Prostate gland (tissue), 2 donors: ENCODE results near the gene PEX5. TPM values are rescaled to one million over a fixed set of nuclear protein-coding genes. Genes with fewer than 3 reads are reported as not detected.

Source experiments
- DNase-seq: peaks from one replicate; pipeline ENCODE4 v3.0.0-alpha.2; 2019; ENCODE audit warnings: low spot score
- H3K27ac ChIP-seq, 2 donors: fragments of 200-600 bp; sonication (generic); 2 replicates each; pipeline ENCODE4 v1.5.1; 2017 to 2019
- H3K27me3 ChIP-seq: fragments of 200-600 bp; sonication (generic); replicated peaks from 2 replicates; pipeline ENCODE4 v1.5.1; 2019; ENCODE audit not compliant: insufficient read depth
- H3K36me3 ChIP-seq, 2 donors: fragments of 200-600 bp; sonication (generic); 1 replicate in 1 of 2; 2 replicates in 1 of 2; pipeline versions ENCODE4 v1.5.1 to v1.8.1; 2017 to 2019
- H3K4me1 ChIP-seq: fragments of 200-600 bp; sonication (generic); replicated peaks from 2 replicates; pipeline ENCODE4 v1.5.1; 2019
- H3K4me3 ChIP-seq, 2 donors: fragments of 200-600 bp; sonication (generic); 2 replicates each; pipeline ENCODE4 v1.5.1; 2017 to 2019
- H3K9me3 ChIP-seq: fragments of 200-600 bp; sonication (generic); 2 replicates; pipeline ENCODE4 v1.5.1; 2017
- POLR2A ChIP-seq: fragments of 450-650 bp; IDR thresholded peaks from one replicate; pipeline ENCODE4 v1.6.1; 2016; ENCODE audit warnings: antibody characterized with exemption, mild to moderate bottlenecking
- POLR2AphosphoS5 ChIP-seq: sonication (generic); formaldehyde crosslinking; IDR thresholded peaks from one replicate; pipeline ENCODE4 v1.6.1; 2017; ENCODE audit warnings: antibody characterized with exemption
- WGBS: methylation state at CpG from one replicate; pipeline ENCODE4 v1.1.5; 2018; 5-methylcytosine and 5-hydroxymethylcytosine counted together
- intact Hi-C: fragments of 100-400 bp; cut with DNase I; formaldehyde crosslinking; loops from one replicate; pipeline ENCODE4 v1.14.2; 2022
- total RNA-seq, 2 donors: library from RNA; depleted of rRNA; stranded (reverse); fragments of >200 nt; gene quantifications; one replicate each; pipeline ENCODE4 v1.1.0, GENCODE V29; 2016
- TF ChIP-seq, protein P1 (sequence below), 4 experiments: fragments of 200-600 bp in 2 of 4; fragments of 450-650 bp in 2 of 4; sonication (generic) in 2 of 4; IDR thresholded peaks; 1 replicate in 3 of 4; 2 replicates in 1 of 4; pipeline ENCODE4 v1.5.1; 2016 to 2019; ENCODE audit warnings: antibody characterized with exemption in 4 of 4, mild to moderate bottlenecking in 2 of 4, moderate library complexity in 2 of 4

PEX5 gene
- 10 to 100 TPM; 26.2 to 78.6 TPM for total RNA-seq

DNA sequence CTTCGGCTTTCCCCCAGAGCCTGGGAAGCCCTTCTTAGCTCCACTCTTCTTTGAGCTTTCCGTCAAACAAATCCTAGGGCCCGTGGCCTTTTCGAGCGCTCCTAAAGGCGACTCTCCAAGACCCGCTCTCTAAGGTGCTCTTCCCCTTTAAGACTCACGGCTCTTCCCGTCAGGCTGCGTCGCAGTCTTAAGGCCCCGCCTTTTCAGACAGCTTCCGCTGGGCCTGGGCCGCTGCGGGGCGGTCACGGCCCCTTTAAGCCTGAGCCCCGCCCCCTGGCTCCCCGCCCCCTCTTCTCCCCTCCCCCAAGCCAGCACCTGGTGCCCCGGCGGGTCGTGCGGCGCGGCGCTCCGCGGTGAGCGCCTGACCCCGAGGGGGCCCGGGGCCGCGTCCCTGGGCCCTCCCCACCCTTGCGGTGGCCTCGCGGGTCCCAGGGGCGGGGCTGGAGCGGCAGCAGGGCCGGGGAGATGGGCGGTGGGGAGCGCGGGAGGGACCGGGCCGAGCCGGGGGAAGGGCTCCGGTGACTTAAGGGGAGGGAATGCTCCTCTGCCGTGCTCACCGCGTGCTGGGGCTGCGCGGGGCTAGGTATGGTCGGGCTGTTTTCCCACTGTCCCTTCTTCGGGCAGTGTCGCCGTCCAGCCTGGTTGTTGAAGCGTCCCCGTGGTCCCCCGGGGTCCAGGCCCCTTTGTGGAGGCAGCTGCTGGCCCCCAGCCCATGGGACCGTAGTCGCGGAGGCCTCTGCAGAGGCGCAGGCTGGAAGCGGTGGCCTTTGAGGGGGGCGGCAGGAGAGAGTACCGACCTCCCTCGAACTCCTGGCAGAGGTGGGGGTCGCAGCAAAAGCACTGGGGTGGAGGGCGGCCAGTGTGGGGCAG is at the start of gene PEX5:
Gene PEX5 (plus strand): TSS at position 289 of the 870 bp plus-strand sequence. CDS start 692 bp downstream, outside the sequence.
- Histone ChIP-seq H3K9me3 (no peaks in the 10 kb centered on the region), H3K4me3 (peak within 1 kb of the TSS; percentile 72 to 86), H3K36me3 (no peaks in the 10 kb centered on the region), H3K27me3 (no peaks in the 10 kb centered on the region), H3K4me1 (peaks cover 8% of the 10 kb centered on the region), H3K27ac (peak within 1 kb of the TSS; percentile 81 to 87)
- TF ChIP-seq POLR2A (peak; percentile 60), POLR2AphosphoS5 (peak; percentile 81)
- TF ChIP-seq, protein P1, sequence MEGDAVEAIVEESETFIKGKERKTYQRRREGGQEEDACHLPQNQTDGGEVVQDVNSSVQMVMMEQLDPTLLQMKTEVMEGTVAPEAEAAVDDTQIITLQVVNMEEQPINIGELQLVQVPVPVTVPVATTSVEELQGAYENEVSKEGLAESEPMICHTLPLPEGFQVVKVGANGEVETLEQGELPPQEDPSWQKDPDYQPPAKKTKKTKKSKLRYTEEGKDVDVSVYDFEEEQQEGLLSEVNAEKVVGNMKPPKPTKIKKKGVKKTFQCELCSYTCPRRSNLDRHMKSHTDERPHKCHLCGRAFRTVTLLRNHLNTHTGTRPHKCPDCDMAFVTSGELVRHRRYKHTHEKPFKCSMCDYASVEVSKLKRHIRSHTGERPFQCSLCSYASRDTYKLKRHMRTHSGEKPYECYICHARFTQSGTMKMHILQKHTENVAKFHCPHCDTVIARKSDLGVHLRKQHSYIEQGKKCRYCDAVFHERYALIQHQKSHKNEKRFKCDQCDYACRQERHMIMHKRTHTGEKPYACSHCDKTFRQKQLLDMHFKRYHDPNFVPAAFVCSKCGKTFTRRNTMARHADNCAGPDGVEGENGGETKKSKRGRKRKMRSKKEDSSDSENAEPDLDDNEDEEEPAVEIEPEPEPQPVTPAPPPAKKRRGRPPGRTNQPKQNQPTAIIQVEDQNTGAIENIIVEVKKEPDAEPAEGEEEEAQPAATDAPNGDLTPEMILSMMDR (IDR thresholded peaks at IDR 0.05): peak in 3 of 4 experiments; percentile 2 to 9 (median 6)
- WGBS: under 1% methylated on average over 38 of the region's 68 CpGs
- intact Hi-C loops: no loop called here
- peak; percentile 84 for DNase-seq

DNA sequence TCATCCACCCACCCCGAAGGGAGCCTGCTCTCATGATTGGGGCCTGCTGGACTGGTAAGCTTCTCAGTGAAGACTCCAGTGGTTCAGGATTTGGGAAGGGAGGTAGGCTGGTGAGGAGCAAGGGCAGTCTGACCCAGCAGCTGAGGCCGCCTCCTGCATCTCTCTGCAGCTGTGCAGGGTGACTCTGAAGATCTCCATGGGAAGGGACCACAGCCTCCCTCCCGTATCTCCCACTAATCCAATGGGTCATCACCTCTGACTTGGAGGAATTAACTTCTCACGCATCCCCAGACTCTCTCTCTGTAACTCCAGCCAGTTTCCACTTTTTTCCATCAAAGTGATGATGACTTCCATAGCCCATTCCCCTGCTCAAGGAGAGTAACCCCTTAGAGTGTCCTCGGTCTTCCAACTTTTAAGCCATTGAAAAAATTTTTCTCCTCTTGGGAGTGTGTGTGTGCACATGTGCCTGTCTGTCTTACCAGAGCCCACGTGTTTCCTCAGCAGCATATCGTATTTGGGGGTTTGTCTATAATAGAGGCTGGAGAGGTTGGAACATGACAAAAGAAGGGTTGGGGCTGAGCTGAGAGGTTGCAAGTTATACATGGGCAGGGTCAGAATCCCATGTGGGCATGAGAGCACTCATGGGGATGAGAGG is 48.0 kb upstream of the PEX5 start:
- 97% methylated on average over 7 of the region's 7 CpGs for WGBS

DNA sequence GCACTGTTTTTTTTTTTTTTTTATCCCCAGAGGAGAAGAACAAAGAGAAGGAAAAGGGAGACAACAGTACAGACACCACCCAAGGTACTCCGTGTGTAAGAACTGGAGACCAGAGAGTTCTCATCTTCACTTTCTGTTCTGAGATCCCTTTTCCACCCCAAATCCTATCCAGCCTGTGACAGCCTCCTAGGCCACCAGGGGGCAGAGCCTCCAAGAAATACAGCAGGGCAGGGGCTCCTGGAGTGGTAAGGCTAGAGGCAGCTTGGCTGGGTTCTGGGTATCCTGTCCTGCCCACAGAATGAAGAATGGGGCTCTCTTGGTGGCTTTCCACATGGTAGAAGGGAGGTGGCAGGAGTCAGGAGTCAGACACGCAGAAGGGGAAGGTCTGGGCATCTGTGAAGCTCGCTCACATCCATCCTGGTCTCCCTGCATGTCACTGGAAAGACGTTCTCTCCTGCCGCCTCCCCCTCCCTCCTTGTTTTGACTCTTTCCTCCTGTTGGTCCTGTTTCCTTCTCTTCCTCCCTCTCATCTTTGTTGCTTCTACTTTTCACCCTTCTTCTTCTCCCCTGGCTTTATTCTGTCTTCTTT is 47.3 kb upstream of the PEX5 start:
- no peak for DNase-seq
- no peak overlapping the region for H3K4me3 ChIP-seq
- WGBS: 74% methylated on average over 5 of the region's 5 CpGs
- no peaks in the 10 kb centered on the region for H3K9me3 ChIP-seq
- H3K27ac ChIP-seq: no peak overlapping the region
- TF ChIP-seq, protein P1 (IDR thresholded peaks at IDR 0.05): peak; percentile 18 to 60 (median 44)
- TF ChIP-seq POLR2AphosphoS5: no peak
- TF ChIP-seq POLR2A: no peak
- no peaks in the 10 kb centered on the region for H3K4me1 ChIP-seq
- intact Hi-C loops: no loop called here
- H3K27me3 ChIP-seq: no peaks in the 10 kb centered on the region
- H3K36me3 ChIP-seq: no peaks in the 10 kb centered on the region

More for the DNA sequence above, 48.0 kb upstream of the PEX5 start:
- H3K27ac ChIP-seq: no peak overlapping the region
- intact Hi-C loops: no loop called here
- H3K9me3 ChIP-seq: no peaks in the 10 kb centered on the region
- no peaks in the 10 kb centered on the region for H3K27me3 ChIP-seq
- no peaks in the 10 kb centered on the region for H3K4me1 ChIP-seq
- no peak for DNase-seq
- TF ChIP-seq POLR2A: no peak
- TF ChIP-seq, protein P1 (IDR thresholded peaks at IDR 0.05): no peak
- TF ChIP-seq POLR2AphosphoS5: no peak
- H3K4me3 ChIP-seq: no peak overlapping the region
- H3K36me3 ChIP-seq: peaks cover 0 to 5% of the 10 kb centered on the region in 2 donors

DNA sequence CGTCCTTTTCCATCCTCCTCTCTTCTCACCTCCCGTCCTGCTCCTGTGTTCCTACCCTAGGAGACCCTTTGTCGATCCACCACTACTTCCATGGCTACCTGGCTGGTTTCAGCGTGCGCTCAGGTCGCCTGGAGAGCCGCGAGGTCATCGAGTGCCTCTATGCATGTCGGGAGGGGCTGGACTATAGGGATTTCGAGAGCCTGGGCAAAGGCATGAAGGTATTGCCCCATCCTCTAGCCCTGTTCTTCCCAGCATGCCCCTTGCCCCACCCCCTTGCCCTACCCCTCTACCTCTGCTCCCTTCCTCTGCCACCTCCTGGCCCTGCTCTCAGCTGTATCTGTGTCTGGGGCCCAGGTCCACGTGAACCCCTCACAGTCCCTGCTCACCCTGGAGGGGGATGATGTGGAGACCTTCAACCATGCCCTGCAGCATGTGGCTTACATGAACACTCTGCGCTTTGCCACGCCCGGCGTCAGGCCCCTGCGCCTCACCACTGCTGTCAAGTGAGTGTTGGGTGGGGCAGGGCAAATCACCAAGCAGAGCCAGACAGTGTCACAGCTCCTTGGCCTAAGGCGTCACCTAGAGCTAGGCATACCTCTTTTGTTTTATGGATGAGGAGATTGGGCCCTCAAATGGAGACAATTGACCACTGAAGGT is 46.5 kb upstream of the PEX5 start:
- H3K4me3 ChIP-seq: no peak overlapping the region
- intact Hi-C loops: no loop called here
- DNase-seq: no peak
- TF ChIP-seq POLR2AphosphoS5: no peak
- TF ChIP-seq POLR2A: no peak
- TF ChIP-seq, protein P1 (IDR thresholded peaks at IDR 0.05): no peak
- no peaks in the 10 kb centered on the region for H3K9me3 ChIP-seq
- 93% methylated on average over 18 of the region's 18 CpGs for WGBS
- no peak overlapping the region for H3K27ac ChIP-seq
- H3K27me3 ChIP-seq: no peaks in the 10 kb centered on the region
- no peaks in the 10 kb centered on the region for H3K36me3 ChIP-seq
- no peaks in the 10 kb centered on the region for H3K4me1 ChIP-seq
